HepG2 (cell line): ENCODE data around the gene TOR1A. TPM values are rescaled to one million over a fixed set of nuclear protein-coding genes. Genes with fewer than 3 reads are reported as not detected.

Source experiments
- GATA4 ChIP-seq: sonication (generic); IDR thresholded peaks from 2 replicates; pipeline ENCODE4 v1.6.1; 2016; ENCODE audit warnings: antibody characterized with exemption, low read depth, borderline replicate concordance
- HCFC1 ChIP-seq: fragments of 150-350 bp; IDR thresholded peaks from 2 replicates; pipeline ENCODE4 v1.6.1; 2014; ENCODE audit warnings: low read depth, low read length
- HMG20A ChIP-seq: IDR thresholded peaks from 2 replicates; pipeline ENCODE4 v1.6.1; 2016; ENCODE audit warnings: borderline replicate concordance
- HNRNPLL ChIP-seq: fragments of 200-400 bp; formaldehyde crosslinking; IDR thresholded peaks from 2 replicates; pipeline ENCODE4 v1.6.1; 2017; ENCODE audit warnings: mild to moderate bottlenecking, low read depth, low read length; ENCODE audit not compliant: poor library complexity, severe bottlenecking
- NFE2L1 ChIP-seq: sonication (generic); formaldehyde crosslinking; IDR thresholded peaks from 2 replicates; pipeline ENCODE4 v1.4.0; 2020; ENCODE audit warnings: missing genetic modification reagents, mild to moderate bottlenecking, borderline replicate concordance
- NR2F1 ChIP-seq, 2 experiments: fragments of 450-650 bp in 1 of 2; formaldehyde crosslinking in 1 of 2; IDR thresholded peaks; 2 replicates each; pipeline versions ENCODE4 v1.5.0 to v1.6.1; 2016 to 2020; ENCODE audit warnings: mild to moderate bottlenecking in 1 of 2, missing compliant biosample characterization in 1 of 2, missing genetic modification reagents in 1 of 2, moderate library complexity in 1 of 2
- POLR2A ChIP-seq, 2 experiments: IDR thresholded peaks; 2 replicates each; pipeline ENCODE4 v1.6.1; 2011; ENCODE audit warnings: low read depth in 2 of 2, low read length in 2 of 2, mild to moderate bottlenecking in 1 of 2, moderate library complexity in 1 of 2; ENCODE audit not compliant: insufficient read depth in 1 of 2
- RAD51 ChIP-seq: fragments of 450-650 bp; IDR thresholded peaks from 2 replicates; pipeline ENCODE4 v1.6.1; 2016; ENCODE audit warnings: borderline replicate concordance
- RBAK ChIP-seq: sonication (generic); formaldehyde crosslinking; IDR thresholded peaks from 2 replicates; pipeline ENCODE4 v1.5.1; 2020; ENCODE audit warnings: mild to moderate bottlenecking, missing genetic modification reagents
- TBX2 ChIP-seq: sonication (generic); formaldehyde crosslinking; IDR thresholded peaks from 2 replicates; pipeline ENCODE4 v1.5.0; 2020; ENCODE audit warnings: missing genetic modification reagents, mild to moderate bottlenecking, borderline replicate concordance
- THYN1 ChIP-seq: sonication (generic); formaldehyde crosslinking; IDR thresholded peaks from 2 replicates; pipeline ENCODE4 v1.8.1; 2023; ENCODE audit warnings: low read depth, mild to moderate bottlenecking, moderate library complexity, missing genetic modification reagents, borderline replicate concordance
- polyA plus RNA-seq, 8 experiments: library from polyadenylated mRNA; depleted of rRNA in 3 of 8; stranded (reverse) in 7 of 8; unstranded in 1 of 8; fragments of >200 nt; fragmentation: Illumina TruSeq in 4 of 8; extraction: Trizol in 4 of 8; gene quantifications; 2 replicates each; pipeline versions ENCODE4 v1.2.1 to v1.2.3, GENCODE V29; 2011 to 2016; ENCODE audit warnings: low read depth in 4 of 8, missing spikeins in 1 of 8, mixed read lengths in 1 of 8; ENCODE audit not compliant: insufficient read depth in 1 of 8
- total RNA-seq, 5 experiments: library from RNA; depleted of rRNA; stranded (reverse); fragments of >200 nt; fragmentation: Illumina TruSeq; extraction: Trizol; gene quantifications; 2 replicates each; pipeline ENCODE4 v1.2.3, GENCODE V29; 2016; ENCODE audit warnings: low read depth in 1 of 5
- TF ChIP-seq, protein P1 (sequence below): sonication (generic); formaldehyde crosslinking; conservative IDR thresholded peaks from 2 replicates; pipeline ENCODE4 v1.4.0; 2020; ENCODE audit warnings: missing genetic modification reagents
- TF ChIP-seq, protein P2 (sequence below): sonication (generic); formaldehyde crosslinking; conservative IDR thresholded peaks from 2 replicates; pipeline ENCODE4 v1.8.0; 2022; ENCODE audit warnings: low read depth, missing genetic modification reagents
- TF ChIP-seq, protein P3 (sequence below): IDR thresholded peaks from 2 replicates; pipeline ENCODE4 v1.6.1; 2016; ENCODE audit warnings: missing biosample characterization, missing genetic modification reagents, low read depth
- TF ChIP-seq, protein P4 (sequence below): fragments of 450-650 bp; IDR thresholded peaks from 2 replicates; pipeline ENCODE4 v1.6.1; 2017
- TF ChIP-seq, protein P5 (sequence below): sonication (generic); IDR thresholded peaks from 2 replicates; pipeline ENCODE4 v1.6.1; 2016; ENCODE audit warnings: low read depth, borderline replicate concordance
- TF ChIP-seq, protein P6 (sequence below): sonication (generic); formaldehyde crosslinking; IDR thresholded peaks from 2 replicates; pipeline ENCODE4 v1.8.0; 2022; ENCODE audit warnings: mild to moderate bottlenecking, missing genetic modification reagents; ENCODE audit not compliant: insufficient replicate concordance
- TF ChIP-seq, protein P7 (sequence below): IDR thresholded peaks from 2 replicates; pipeline ENCODE4 v1.6.1; 2016; ENCODE audit warnings: missing genetic modification reagents, missing compliant biosample characterization

The TOR1A gene
- total and polyA plus RNA-seq, 2 of the 13 experiments (the other 11 are each of a cell fraction or from before 2014, with no cell fraction given), result 31.6 to 41.4 TPM

DNA sequence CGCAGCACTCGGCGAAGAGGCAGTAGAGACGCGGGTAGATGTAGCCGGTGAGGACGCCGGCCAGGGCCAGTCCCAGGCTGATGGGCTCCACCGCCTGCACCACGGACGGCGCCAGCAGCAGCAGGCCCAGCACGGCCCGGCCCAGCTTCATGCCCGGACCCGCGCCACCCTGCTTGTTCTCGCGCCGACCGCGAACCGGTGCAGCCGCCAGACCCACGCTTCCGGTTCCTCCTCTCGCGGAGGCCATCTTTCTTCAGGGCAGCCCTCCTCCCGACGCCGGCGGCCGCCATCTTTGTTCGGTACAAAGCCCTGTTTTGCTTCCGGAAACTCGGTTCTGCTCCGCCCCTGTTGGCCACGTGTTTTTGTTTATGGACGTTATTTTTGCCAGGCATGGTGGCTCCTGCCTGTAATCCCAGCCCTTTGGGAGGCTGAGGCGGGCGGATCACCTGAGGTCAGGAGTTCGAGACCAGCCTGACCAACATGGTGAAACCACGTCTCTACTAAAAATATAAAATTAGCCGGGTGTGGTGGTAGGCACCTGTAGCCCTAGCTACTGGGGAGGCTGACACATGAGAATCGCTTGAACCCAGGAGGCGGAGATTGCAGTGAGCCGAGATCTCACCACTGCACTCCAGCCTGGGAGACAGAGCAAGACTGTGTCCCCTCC is at the start of gene TOR1A (continued):
- TF ChIP-seq, protein P1, sequence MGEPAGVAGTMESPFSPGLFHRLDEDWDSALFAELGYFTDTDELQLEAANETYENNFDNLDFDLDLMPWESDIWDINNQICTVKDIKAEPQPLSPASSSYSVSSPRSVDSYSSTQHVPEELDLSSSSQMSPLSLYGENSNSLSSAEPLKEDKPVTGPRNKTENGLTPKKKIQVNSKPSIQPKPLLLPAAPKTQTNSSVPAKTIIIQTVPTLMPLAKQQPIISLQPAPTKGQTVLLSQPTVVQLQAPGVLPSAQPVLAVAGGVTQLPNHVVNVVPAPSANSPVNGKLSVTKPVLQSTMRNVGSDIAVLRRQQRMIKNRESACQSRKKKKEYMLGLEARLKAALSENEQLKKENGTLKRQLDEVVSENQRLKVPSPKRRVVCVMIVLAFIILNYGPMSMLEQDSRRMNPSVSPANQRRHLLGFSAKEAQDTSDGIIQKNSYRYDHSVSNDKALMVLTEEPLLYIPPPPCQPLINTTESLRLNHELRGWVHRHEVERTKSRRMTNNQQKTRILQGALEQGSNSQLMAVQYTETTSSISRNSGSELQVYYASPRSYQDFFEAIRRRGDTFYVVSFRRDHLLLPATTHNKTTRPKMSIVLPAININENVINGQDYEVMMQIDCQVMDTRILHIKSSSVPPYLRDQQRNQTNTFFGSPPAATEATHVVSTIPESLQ, result no peak
- TF ChIP-seq NR2F1 (CRISPR knock-in tag; IDR thresholded peaks at IDR 0.05), result no peak
- no peak for TF ChIP-seq NFE2L1 (CRISPR knock-in tag)
- TF ChIP-seq, protein P2, sequence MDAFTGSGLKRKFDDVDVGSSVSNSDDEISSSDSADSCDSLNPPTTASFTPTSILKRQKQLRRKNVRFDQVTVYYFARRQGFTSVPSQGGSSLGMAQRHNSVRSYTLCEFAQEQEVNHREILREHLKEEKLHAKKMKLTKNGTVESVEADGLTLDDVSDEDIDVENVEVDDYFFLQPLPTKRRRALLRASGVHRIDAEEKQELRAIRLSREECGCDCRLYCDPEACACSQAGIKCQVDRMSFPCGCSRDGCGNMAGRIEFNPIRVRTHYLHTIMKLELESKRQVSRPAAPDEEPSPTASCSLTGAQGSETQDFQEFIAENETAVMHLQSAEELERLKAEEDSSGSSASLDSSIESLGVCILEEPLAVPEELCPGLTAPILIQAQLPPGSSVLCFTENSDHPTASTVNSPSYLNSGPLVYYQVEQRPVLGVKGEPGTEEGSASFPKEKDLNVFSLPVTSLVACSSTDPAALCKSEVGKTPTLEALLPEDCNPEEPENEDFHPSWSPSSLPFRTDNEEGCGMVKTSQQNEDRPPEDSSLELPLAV (CRISPR knock-in tag), result no peak
- no peak for TF ChIP-seq THYN1 (CRISPR knock-in tag)
- no peak for TF ChIP-seq HNRNPLL
- TF ChIP-seq, protein P3, sequence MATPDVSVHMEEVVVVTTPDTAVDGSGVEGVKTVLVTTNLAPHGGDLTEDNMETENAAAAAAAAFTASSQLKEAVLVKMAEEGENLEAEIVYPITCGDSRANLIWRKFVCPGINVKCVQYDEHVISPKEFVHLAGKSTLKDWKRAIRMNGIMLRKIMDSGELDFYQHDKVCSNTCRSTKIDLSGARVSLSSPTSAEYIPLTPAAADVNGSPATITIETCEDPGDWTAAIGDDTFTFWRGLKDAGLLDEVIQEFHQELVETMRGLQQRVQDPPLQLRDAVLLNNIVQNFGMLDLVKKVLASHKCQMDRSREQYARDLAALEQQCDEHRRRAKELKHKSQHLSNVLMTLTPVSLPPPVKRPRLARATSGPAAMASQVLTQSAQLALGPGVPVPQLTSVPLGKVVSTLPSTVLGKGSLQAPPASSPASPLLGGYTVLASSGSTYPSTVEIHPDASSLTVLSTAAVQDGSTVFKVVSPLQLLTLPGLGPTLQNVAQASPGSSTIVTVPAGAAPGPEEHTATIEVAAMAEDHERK (CRISPR knock-in tag), result 0 out of 2 replicates have a peak, but pooled peaks have one; percentile 27
- TF ChIP-seq, protein P4, sequence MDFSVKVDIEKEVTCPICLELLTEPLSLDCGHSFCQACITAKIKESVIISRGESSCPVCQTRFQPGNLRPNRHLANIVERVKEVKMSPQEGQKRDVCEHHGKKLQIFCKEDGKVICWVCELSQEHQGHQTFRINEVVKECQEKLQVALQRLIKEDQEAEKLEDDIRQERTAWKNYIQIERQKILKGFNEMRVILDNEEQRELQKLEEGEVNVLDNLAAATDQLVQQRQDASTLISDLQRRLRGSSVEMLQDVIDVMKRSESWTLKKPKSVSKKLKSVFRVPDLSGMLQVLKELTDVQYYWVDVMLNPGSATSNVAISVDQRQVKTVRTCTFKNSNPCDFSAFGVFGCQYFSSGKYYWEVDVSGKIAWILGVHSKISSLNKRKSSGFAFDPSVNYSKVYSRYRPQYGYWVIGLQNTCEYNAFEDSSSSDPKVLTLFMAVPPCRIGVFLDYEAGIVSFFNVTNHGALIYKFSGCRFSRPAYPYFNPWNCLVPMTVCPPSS, result no peak
- TF ChIP-seq, protein P5, sequence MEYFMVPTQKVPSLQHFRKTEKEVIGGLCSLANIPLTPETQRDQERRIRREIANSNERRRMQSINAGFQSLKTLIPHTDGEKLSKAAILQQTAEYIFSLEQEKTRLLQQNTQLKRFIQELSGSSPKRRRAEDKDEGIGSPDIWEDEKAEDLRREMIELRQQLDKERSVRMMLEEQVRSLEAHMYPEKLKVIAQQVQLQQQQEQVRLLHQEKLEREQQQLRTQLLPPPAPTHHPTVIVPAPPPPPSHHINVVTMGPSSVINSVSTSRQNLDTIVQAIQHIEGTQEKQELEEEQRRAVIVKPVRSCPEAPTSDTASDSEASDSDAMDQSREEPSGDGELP, result no peak
- TF ChIP-seq TBX2 (CRISPR knock-in tag), result peak; percentile 79
- no peak for TF ChIP-seq HMG20A (CRISPR knock-in tag)
- TF ChIP-seq, protein P6, sequence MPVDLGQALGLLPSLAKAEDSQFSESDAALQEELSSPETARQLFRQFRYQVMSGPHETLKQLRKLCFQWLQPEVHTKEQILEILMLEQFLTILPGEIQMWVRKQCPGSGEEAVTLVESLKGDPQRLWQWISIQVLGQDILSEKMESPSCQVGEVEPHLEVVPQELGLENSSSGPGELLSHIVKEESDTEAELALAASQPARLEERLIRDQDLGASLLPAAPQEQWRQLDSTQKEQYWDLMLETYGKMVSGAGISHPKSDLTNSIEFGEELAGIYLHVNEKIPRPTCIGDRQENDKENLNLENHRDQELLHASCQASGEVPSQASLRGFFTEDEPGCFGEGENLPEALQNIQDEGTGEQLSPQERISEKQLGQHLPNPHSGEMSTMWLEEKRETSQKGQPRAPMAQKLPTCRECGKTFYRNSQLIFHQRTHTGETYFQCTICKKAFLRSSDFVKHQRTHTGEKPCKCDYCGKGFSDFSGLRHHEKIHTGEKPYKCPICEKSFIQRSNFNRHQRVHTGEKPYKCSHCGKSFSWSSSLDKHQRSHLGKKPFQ (CRISPR knock-in tag), result no peak
- peak; percentile 77 to 93 for TF ChIP-seq POLR2A (IDR thresholded peaks at IDR 0.05; ENCODE audit: insufficient read depth in 1 of 2, low read depth in 2 of 2, low read length in 2 of 2)
- TF ChIP-seq HCFC1, result peak; percentile 89
- peak; percentile 39; the same call in 1 of the 2 replicates for TF ChIP-seq RAD51
- no peak for TF ChIP-seq RBAK
- TF ChIP-seq, protein P7, sequence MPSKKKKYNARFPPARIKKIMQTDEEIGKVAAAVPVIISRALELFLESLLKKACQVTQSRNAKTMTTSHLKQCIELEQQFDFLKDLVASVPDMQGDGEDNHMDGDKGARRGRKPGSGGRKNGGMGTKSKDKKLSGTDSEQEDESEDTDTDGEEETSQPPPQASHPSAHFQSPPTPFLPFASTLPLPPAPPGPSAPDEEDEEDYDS (CRISPR knock-in tag), result peak; percentile 60
- TF ChIP-seq GATA4, result no peak
